Glomerular endothelial cell (primary cell): Measurements from ENCODE around the gene GPR137B. TPM values are rescaled to one million over a fixed set of nuclear protein-coding genes. Genes with fewer than 3 reads are reported as not detected.

Experiments used
- DNase-seq: peaks from one replicate; pipeline ENCODE4 v3.0.0-alpha.2; 2011; ENCODE audit warnings: low read depth, low spot score; ENCODE audit errors: extremely low read depth
- total RNA-seq: library from RNA; depleted of rRNA; stranded (reverse); fragments of >200 nt; gene quantifications from 2 replicates; pipeline ENCODE4 v1.2.3, GENCODE V29; 2015

Gene GPR137B
- total RNA-seq, 1 donor from 2014 or later = 23.5 TPM

DNA sequence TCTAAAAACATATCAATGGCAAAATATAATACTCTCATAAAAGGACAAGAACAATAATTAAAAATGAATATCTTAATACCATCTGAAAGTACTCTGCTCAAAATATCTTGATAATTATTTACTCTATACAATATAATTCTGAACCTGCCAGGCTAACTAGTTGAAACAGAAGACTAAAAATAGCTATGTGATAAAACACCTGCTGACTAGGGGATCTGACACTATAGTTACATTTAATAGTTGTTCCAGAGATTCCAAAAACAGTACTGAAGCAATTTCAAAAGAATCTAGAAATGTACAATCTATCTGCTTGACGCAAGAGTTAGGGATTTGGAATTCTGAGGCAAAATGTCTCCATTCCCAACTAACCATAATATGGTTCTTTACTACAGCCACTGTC is 109.2 kb downstream of the GPR137B start:
- DNase-seq = no peak

DNA sequence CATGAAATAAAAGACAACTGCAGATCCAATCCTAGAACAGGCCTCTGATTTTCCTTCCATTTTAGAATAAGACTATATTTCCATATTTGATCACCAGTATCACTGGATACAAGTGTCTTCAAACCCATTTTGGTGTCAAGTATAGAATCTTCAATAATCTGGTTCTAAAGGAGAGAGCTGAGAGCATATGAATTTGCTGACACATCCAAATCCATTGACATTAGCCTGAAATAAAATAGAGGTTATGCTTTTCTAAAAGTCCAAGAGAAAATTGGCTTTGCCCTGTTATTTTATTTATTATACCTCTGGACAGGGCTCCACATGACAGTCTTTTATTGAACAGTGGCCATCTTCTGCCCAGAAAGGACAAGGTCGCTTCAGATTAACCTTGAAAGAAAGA is 110.8 kb downstream of the GPR137B start:
- no peak for DNase-seq

DNA sequence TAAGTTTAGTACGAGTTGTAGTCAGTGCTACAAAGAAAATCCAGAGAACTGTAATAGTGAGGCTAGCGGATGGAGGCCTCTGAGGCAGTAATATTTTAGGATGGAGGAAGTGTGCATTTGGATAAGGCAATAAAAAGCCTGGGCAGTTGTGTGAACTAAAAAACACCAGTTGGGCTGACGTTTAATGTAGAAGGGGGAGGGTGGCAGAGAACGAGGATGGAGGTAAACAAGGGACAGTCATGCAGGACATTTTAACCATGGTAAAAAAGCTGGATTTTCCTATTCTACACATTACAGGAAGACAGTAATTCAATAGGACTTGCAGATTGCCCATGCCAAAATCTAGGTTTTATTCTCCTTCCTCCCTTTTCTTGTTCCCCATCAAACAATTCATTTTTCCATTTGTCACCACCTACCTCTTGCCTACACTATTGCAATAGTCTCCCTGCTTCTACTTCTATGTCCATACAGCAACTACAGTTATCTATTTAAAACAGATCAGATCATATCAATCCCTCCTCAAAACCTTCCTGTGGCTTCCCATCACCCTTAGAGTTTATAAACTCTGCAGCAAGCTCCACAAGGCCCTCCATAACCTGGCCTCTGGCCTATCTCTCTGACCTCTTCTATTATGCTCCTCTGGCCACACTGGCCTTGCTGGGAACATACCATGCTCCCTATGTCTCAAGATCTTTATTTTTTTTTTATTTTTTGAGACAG is 111.7 kb downstream of the GPR137B start:
- no peak for DNase-seq

DNA sequence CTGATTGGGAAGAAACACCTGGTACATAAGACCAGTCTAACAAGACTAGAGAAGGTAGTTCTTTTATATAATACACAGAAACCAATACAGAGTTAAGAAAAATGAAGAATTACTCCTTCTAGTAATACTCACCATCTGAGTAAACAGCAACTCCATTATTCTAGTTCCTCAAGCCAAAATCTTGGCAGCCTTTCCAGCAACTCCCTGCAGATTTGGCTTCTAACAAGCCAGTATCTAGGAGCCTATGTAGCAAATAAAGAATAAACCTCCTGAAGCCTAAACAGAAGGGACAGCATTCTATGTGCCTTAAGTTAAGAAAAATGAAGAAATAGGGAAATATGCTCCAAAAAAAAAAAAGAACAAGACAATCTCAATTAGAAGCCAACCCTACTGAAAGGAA is 114.9 kb downstream of the GPR137B start:
- DNase-seq = no peak

DNA sequence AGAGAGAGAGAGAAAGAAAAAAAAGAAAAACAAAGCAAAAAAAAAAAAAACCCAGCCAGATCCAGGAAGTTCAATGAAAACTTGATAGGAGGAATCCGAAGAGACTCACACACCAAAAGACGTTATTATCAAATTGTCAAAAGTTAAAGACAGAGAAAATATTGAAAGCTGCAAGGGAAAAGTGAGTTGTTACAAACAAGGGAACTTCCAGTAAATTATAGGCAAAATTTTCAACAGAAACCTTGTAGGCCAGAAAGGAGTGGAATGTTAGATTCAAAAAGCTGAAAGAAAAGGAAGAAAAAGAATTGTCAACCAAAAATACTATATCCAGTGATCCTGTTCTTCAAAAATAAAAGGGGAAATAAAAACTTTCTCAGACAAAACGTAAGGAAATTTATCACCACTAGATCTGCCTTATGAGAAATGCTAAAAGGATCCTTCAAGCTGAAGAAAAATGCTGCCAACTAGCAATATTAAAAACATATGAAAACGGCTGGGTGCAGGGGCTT is 115.8 kb downstream of the GPR137B start:
- no peak for DNase-seq

Other genes starting within 250 kb of the GPR137B start
- 195 and 321 TPM in 2 replicates for gene NID1, start 77.4 kb upstream of the GPR137B start, total RNA-seq
- gene ERO1B, start 139.4 kb downstream of the GPR137B start, total RNA-seq = 3.7 and 5.2 TPM in 2 replicates